Measurements from ENCODE around the gene NUMA1. TPM values are rescaled to one million over a fixed set of nuclear protein-coding genes. Genes with fewer than 3 reads are reported as not detected.

NUMA1 gene, protein sequence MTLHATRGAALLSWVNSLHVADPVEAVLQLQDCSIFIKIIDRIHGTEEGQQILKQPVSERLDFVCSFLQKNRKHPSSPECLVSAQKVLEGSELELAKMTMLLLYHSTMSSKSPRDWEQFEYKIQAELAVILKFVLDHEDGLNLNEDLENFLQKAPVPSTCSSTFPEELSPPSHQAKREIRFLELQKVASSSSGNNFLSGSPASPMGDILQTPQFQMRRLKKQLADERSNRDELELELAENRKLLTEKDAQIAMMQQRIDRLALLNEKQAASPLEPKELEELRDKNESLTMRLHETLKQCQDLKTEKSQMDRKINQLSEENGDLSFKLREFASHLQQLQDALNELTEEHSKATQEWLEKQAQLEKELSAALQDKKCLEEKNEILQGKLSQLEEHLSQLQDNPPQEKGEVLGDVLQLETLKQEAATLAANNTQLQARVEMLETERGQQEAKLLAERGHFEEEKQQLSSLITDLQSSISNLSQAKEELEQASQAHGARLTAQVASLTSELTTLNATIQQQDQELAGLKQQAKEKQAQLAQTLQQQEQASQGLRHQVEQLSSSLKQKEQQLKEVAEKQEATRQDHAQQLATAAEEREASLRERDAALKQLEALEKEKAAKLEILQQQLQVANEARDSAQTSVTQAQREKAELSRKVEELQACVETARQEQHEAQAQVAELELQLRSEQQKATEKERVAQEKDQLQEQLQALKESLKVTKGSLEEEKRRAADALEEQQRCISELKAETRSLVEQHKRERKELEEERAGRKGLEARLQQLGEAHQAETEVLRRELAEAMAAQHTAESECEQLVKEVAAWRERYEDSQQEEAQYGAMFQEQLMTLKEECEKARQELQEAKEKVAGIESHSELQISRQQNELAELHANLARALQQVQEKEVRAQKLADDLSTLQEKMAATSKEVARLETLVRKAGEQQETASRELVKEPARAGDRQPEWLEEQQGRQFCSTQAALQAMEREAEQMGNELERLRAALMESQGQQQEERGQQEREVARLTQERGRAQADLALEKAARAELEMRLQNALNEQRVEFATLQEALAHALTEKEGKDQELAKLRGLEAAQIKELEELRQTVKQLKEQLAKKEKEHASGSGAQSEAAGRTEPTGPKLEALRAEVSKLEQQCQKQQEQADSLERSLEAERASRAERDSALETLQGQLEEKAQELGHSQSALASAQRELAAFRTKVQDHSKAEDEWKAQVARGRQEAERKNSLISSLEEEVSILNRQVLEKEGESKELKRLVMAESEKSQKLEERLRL (N-terminal part only)
- total RNA-seq: 86.0 TPM
- long read RNA-seq, transcript NUMA1-217 (7 exons, 2,276 nt): major isoform, 9 of 70 reads
- long read RNA-seq, partial matches to known transcripts: 45 of 70 reads
- long read RNA-seq, other reads (novel, unspliced or antisense): 12 of 70 reads

DNA sequence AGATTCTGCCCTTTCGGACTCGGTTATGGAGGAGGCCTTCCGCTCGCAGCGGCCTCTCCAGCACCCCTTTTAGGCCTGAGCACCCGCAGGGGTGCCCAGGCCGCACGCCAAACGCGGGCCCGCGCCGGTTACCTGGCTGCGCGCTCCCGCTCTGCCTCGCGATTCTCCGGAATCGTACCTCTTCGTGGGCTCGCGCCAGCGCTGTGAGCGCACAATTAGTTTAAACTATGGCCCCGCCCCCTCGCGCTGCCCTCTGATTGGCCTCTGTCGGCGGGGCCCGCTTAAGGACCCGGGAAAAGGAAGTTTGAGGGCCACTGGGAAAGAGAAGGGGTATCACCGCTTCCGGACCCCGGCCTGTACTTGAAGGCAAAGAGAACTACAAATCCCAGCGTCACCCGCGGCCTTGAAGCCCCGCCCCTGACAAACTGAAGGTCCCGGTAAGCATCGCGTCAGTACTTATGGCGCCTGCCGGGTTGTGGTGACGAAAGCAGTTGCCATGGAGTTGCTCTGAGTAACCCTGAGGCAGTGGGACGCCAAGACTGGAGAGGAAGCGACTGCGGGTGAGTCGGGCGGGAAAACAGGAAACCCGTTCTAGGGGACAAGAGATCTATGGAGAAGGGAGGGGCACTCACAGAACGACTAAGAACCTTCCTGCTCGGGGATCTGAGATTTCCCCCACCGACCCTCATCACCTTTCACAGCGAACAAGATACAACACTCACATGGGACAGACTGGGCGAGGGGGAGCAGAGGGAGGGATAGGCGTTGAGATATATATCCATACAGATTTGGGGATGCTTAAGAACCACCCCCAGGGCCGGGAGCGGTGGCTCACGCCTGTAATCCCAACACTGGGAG is at the start of gene NUMA1, which contains the start of gene LRRC51:
NUMA1 (minus strand) TSS at position 217 of the 858 bp plus-strand sequence. CDS start 44,599 bp downstream, outside the sequence.
LRRC51 (plus strand) TSS at position 525 of the 858 bp plus-strand sequence. CDS start 8,234 bp downstream, outside the sequence.
- intact Hi-C loops (cut with DNase I): loop anchor here (1.0 to 2.0 kb wide), 2 partner anchors 32 to 39 kb away; partner anchors contain the start of gene ANAPC15
- DNase-seq (ENCODE audit: low spot score): peak; percentile 100

DNA sequence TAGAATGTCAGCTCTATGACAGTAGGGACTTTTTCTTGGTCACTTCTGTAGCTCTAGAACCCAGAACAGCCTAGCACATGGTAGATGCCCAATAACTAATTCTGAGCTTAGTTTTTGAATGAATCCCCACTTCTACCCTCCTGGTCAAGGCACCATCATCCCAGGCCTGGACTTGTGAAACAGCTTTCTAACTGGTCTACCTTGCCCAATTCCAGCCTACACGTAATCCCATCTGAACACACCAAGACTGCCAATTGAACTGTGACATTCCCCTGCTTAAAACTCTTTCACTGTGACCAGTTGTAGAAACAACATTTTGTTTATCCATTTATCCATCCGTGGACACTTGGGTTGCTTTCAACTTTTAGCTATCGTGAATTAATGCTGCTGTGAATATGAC is 49.0 kb upstream of the NUMA1 start:
- DNase-seq (ENCODE audit: low spot score): no peak
- intact Hi-C loops (cut with DNase I): no loop called here

DNA sequence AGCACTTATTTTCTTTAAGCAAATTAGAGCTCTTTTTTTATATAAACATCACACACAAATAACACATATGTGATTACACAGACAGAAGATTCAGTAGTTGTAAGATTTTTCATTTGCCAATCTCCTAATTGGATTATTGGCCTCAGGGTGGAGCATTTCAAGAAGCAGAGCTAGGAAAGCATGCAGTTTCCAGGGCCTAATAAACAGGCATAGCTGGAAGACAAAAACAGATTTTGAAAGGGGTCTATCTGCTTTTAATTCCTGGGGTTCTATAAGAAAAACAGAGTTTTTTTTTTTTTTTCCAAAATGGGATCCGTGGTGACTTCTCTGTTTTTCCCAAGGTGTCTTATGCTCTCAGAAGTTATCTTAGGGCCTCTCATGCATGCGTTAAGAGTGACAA is 47.6 kb upstream of the NUMA1 start:
- intact Hi-C loops (cut with DNase I): no loop called here
- no peak for DNase-seq (ENCODE audit: low spot score)

DNA sequence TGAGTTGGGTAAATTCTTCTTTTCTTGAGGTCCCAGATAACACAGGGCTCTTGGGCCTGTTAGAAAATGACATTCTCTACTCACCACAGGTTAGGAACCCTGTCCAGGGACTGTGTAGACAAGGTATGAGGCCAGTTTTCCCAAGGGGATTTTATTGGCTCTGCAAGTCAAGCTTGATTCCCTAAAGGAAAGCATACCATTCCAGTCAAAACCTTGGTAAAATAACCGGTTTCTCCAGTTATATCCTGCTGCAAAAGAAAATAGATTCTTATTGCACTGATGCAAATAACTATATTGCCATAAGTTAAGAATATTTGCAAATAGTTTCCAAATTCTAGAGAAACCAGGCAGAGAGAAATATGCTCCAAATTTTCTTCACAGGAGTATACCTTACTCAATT is 45.6 kb upstream of the NUMA1 start:
- no peak for DNase-seq (ENCODE audit: low spot score)
- intact Hi-C loops (cut with DNase I): no loop called here

DNA sequence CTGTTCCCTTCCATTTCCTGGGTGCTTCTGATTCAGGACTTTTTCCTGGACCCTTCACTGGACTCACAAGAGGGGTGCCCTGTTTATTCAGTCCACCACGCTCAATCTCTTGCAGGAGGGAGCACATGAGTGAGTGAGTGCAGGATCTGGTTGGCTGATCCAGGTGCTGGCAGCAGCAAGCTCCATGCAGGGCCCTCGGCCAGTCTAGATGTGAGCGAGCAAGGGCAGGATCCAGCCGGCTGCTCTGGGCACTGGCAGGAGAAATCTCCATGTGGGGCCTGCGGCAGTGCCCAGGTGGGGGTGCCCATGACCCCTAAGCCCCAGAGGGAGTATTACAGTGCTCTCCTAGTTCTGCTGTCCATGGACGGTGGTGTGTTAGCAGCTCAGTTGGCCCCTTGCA is 43.7 kb upstream of the NUMA1 start:
- intact Hi-C loops (cut with DNase I): no loop called here
- DNase-seq (ENCODE audit: low spot score): no peak

DNA sequence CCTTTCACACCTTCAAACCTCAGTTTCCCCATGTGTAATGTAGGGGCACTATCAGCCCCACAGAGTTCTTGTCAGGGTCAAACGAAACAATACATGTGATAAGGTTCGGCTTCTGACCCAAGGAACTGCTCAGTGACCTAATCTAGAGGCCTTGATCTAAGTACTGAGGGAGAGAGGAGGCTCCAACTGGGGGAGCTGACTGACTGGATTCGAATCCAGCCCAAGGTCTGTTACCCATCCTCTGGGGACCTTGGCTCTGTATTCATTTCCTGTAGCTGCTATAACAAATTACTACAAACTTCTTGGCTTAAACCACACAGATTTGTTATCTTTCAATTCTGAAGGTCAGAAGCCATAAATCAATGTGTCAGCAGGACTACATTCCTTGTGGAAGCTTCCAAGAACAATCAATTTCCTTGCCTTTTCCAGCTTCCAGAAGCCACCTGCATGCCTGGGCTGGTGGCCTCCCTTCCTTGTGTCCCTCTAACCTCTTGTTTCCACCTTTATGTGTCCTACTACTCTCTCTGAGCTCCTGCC is 42.8 kb upstream of the NUMA1 start:
- DNase-seq (ENCODE audit: low spot score): no peak
- intact Hi-C loops (cut with DNase I): no loop called here

DNA sequence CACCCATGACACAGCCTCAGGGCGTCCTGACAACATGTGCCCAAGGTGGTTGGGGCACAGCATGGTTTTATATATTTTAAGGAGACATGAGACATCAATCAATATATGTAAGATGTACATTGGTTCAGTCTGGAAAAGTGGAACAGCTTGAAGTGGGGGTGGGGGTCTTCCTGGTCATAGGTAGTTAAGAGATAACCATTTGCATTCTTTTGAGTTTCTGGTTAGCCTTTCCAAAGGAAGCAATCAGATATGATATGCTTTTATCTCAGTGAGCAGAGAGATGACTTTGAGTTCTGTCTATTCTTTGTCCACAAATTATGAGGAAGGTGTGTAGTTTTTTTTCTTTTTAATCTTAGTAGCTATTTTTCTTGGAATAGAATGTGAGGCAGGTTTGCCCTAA is 42.3 kb upstream of the NUMA1 start:
- intact Hi-C loops (cut with DNase I): no loop called here
- no peak for DNase-seq (ENCODE audit: low spot score)

DNA sequence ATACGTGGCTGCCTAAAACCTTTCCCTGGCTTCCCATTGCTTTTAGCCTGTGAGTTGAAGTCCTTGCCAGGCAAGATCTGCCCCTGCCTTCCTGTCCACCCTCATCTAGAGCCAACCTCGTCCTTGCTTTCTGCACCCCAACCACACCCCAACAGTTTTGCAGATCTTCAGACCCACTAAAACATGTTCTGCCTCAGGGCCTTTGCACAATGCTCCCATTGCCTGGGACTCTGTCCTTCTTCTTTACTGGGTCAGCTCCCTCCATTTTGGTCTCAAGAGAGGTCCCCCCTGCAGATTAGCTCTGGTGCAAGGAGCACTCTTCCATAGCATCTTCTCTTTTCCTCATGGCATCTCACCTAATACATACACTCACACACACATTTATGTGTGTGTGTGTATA is 40.6 kb upstream of the NUMA1 start:
- intact Hi-C loops (cut with DNase I): no loop called here
- DNase-seq (ENCODE audit: low spot score): no peak

DNA sequence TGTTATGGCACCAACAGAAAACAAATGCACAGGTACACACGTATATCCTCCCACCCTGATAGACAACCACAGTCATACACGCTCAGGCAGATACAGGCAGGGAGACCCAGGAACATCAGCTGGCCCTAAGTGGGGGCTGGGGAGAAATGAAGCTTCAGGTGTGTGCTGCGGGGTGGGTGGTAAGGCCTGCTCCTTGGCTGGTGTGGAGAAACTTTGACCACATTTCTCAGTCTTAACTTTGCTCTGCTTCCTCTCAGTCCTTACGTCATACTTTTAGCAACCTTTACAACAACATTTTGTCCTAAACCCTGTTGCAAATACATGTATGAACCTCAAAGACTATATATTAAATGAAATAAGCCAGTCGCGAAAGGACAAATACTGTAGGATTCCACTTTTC is 38.9 kb upstream of the NUMA1 start:
- intact Hi-C loops (cut with DNase I): loop anchor here (10.0 kb wide), 1 partner anchor 316 kb away; the partner anchor contains the start of gene CLPB

DNA sequence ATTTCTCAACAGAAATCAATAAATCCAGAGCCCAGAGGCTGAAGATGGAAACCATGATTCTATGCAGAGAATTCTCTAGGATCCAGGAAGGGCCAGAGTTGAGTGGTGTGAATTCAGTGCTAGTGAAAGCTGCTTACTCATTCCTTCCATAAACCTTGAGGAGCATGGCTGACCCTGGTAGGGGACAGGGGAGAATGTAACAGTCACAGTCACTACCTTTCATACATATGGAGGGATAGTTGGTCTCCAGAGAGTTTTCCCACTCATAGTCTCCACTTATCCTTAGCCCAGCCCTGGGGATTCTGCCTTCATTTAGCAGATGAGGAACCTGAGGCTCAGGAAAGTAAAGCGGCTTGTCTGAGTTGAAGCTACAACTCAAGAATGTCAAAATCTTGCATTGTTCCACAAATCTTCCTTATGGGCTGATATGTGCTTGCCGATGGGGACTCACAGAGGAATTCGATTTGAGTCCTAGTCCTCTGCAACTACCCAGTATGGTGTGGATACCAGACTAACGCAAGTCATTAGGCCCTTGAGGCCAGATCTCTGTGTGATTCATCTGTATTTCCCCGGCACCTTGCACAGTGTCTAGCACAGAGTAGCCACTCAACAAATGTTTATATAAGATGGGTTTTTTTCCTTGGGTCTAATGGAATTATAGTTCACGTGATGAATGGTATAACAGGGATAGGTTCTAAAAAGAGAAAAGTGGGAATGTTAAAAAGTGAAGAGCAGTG is 35.8 kb upstream of the NUMA1 start:
- no peak for DNase-seq (ENCODE audit: low spot score)
- intact Hi-C loops (cut with DNase I): loop anchor here (10.0 kb wide), 1 partner anchor 319 kb away; the partner anchor contains the start of gene CLPB

More for the DNA sequence above, 38.9 kb upstream of the NUMA1 start:
- no peak for DNase-seq (ENCODE audit: low spot score)

DNA sequence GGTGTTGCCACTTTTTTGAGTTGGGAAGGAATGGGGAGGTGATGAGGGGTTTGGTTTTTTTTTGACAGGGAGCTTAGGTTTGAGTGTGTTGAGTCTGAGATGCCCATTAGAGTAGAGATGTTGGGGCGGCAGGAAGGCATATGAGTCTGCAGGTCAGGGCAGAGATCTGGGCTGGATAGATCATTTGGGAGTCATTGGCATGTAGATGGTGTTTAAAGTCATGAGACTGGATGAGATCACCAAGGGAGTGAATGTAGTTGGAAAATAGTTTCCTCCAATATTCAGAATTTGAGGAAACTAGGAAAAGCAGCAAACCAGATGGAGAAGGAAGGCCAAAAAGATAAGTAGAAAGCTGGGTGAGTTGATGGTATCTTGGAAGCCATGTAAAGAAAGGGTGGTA is 34.2 kb upstream of the NUMA1 start:
- DNase-seq (ENCODE audit: low spot score): no peak
- intact Hi-C loops (cut with DNase I): loop anchor here (10.0 kb wide), 1 partner anchor 320 kb away; the partner anchor contains the start of gene CLPB

DNA sequence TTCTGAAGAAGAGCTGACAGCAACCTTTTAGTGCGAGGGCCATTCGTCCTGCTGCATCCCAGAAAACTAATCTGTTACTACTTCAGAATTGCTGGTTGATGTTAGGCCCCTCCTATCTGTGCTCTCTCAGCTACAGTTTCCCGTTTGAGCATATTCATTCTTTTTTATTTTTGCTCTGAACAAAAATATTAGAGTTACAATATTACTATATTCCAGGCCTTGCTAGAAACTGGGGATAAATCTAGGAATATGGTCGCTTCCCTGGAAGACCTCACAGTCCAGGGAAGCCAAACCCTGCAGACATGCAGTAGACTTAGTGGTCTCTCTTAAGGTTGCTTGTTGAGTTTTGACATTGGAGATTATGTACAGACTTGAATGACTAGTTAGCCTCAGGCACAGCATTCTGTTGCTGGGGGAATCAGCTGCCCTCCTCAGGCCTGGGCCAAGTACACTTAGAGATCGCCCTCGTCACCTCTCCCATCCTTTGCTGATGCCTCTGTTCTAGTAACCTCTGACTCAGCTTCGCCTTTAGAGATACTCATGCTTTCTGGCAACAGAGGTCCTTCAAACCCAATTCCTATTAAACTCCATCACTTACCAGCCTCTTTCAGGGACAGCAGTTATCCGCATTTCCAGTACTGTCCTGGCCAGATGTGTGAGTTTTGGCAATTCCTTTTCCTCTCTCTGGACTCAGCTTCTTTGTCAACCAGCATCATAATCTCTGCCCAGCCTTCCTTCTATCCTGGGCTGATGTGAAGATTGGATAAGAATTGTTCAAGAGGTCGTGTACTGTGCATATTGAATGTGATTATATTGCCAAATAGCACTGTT is 32.9 kb upstream of the NUMA1 start:
- intact Hi-C loops (cut with DNase I): loop anchor here (1.0 to 10.0 kb wide), 6 partner anchors 10 to 322 kb away; partner anchors contain the start of genes CLPB, LAMTOR1, LRRC51 and NUMA1
- DNase-seq (ENCODE audit: low spot score): no peak

DNA sequence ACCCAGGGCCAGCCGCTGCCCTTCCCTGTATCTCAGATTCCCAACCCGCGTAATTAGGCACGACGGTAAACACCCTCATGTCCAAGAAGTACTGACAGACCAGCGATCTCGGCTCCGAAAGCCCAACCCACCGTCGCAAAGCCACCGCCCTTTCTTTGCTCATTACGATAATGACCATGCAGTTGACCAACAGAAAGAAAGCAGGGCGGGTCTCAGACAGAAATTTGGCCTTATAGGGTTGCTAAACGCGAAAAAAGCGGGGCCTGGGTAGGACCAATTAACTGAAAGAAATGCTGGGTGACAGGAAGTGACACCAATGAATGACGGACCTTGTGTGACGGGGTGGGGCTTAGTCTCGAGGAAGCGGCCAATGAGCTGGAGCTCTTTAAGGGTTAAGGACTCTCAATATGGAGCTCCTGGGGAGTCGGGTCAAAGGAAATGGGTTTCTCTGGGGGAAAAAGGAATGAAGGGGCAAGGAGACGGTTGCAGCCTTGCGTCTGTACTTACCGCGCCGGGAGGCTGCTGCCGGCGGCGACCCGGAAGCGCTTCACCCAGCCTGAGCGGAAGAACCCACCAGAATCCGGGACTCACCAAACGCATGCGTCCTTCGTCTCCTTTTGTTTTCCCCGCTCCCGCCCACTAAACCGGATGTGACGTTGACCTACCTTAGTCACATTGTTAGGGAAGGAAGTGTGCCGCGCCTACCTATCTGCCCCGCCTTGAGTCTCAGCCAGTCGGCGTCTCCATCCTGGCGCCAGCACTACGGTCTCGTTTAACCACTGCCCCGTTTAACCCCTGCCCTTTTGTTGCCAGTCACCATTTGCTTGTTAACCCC is 32.0 kb upstream of the NUMA1 start, which contains the start of gene ANAPC15:
ANAPC15 (minus strand) TSS at position 553 of the 835 bp plus-strand sequence. CDS start 1,419 bp downstream, outside the sequence.
- intact Hi-C loops (cut with DNase I): loop anchor here (1.0 to 10.0 kb wide), 6 partner anchors 9 to 322 kb away; partner anchors contain the start of genes CLPB, LAMTOR1, LRRC51 and NUMA1
- peak; percentile 98 for DNase-seq (ENCODE audit: low spot score)

DNA sequence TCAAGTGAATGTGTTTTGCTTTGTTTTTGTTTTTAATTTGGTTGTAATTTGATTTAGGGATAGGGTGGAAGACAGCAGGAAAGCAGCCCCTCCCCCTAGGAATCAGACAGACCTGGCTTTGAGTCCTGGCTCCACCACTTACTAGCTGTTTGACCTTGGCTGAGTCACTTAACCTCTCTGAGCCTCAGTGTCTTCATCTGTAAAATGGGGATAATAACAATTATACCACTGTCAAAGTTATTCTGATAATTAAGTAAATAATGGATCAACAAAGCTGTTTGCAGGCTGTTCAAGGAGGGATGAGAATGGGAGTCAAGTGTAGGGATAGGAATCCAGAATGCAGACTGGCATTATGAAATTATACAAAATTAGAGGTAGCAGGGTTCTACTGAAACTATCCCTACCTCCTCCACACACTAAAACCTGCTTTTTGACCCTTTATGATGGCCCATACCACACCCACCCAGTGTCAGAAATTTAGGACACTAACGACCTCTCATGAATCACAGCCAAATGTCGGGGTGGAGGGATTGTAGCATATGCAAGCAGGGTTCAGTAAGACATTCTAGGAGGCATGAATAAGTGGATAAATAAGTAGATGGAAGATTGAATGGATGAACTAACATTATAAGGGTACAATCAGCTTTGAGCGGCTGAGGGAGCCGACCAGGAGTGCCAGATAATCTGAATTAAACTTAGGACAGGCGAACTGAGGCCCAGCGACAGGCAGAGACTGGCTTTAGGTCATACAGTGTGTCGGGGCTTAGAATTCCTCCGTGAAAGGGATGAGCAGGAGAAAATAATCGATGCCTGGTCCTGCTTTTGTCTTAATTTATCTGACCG is 31.2 kb upstream of the NUMA1 start:
- intact Hi-C loops (cut with DNase I): loop anchor here (1.0 to 10.0 kb wide), 6 partner anchors 8 to 323 kb away; partner anchors contain the start of genes CLPB, LAMTOR1, LRRC51 and NUMA1

More for the DNA sequence above, 31.2 kb upstream of the NUMA1 start:
- DNase-seq (ENCODE audit: low spot score): no peak

All from cardiac septum (tissue), 1 donor.